K562 (cell line): ENCODE data around the gene PAF1. TPM values are rescaled to one million over a fixed set of nuclear protein-coding genes. Genes with fewer than 3 reads are reported as not detected.

Source experiments
- ASH1L ChIP-seq: fragments of 450-650 bp; IDR thresholded peaks from 2 replicates; pipeline ENCODE4 v1.6.1; 2018; ENCODE audit warnings: borderline replicate concordance, mild to moderate bottlenecking, low read depth; ENCODE audit not compliant: partially characterized antibody
- CCNT2 ChIP-seq: IDR thresholded peaks from 2 replicates; pipeline ENCODE4 v1.6.1; 2011; ENCODE audit warnings: borderline replicate concordance, low read depth, mild to moderate bottlenecking, moderate library complexity, mixed read lengths, low read length; ENCODE audit not compliant: insufficient read length; ENCODE audit errors: extremely low read depth
- CREBBP ChIP-seq: IDR thresholded peaks from one replicate; pipeline ENCODE4 v1.6.1; 2012; ENCODE audit warnings: low read depth, mild to moderate bottlenecking, control low read depth, inconsistent platforms, low read length
- EHMT2 ChIP-seq: fragments of 450-650 bp; IDR thresholded peaks from 2 replicates; pipeline ENCODE4 v1.6.1; 2018; ENCODE audit warnings: antibody characterized with exemption
- GMEB1 ChIP-seq: fragments of 250-450 bp; sonication (Bioruptor Pico); IDR thresholded peaks from 2 replicates; pipeline ENCODE4 v1.4.0; 2020; ENCODE audit warnings: mild to moderate bottlenecking
- KLF6 ChIP-seq: fragments of 250-450 bp; sonication (Bioruptor Pico); IDR thresholded peaks from 2 replicates; pipeline ENCODE4 v1.4.0; 2020; ENCODE audit warnings: mild to moderate bottlenecking, moderate library complexity, borderline replicate concordance
- MNT ChIP-seq, 2 experiments: fragments of 450-650 bp; conservative IDR thresholded peaks; 2 replicates each; pipeline ENCODE4 v1.6.1; 2017; ENCODE audit warnings: mild to moderate bottlenecking in 2 of 2, moderate library complexity in 2 of 2
- NELFE ChIP-seq: IDR thresholded peaks from 2 replicates; pipeline ENCODE4 v1.6.1; 2011; ENCODE audit warnings: mild to moderate bottlenecking; ENCODE audit not compliant: insufficient read depth, insufficient read length
- NFXL1 ChIP-seq: fragments of 450-650 bp; formaldehyde crosslinking; IDR thresholded peaks from 2 replicates; pipeline ENCODE4 v1.4.0; 2021; ENCODE audit warnings: mild to moderate bottlenecking
- POLR2AphosphoS2 ChIP-seq: IDR thresholded peaks from 2 replicates; pipeline ENCODE4 v1.6.1; 2012; ENCODE audit warnings: low read length, improper control_type of control experiment
- POLR2AphosphoS5 ChIP-seq: IDR thresholded peaks from 2 replicates; pipeline ENCODE4 v1.6.1; 2011; ENCODE audit warnings: mild to moderate bottlenecking, low read depth, low read length, moderate library complexity; ENCODE audit not compliant: control insufficient read depth, insufficient read depth
- RAD51 ChIP-seq: fragments of 450-650 bp; IDR thresholded peaks from 2 replicates; pipeline ENCODE4 v1.7.1; 2016; ENCODE audit warnings: low read depth, mild to moderate bottlenecking, borderline replicate concordance
- SMARCC2 ChIP-seq: fragments of 450-650 bp; IDR thresholded peaks from 2 replicates; pipeline ENCODE4 v1.6.1; 2017; ENCODE audit warnings: antibody characterized with exemption, moderate library complexity, mild to moderate bottlenecking, low read depth
- STAT5B ChIP-seq: fragments of 250-450 bp; sonication (Bioruptor Pico); IDR thresholded peaks from 2 replicates; pipeline ENCODE4 v1.8.0; 2021; ENCODE audit warnings: mild to moderate bottlenecking, inconsistent platforms
- THAP12 ChIP-seq: fragments of 250-450 bp; sonication (Bioruptor Pico); IDR thresholded peaks from 2 replicates; pipeline ENCODE4 v1.9.0; 2021; ENCODE audit warnings: mild to moderate bottlenecking, inconsistent platforms
- TRIM24 ChIP-seq, 2 experiments: fragments of 450-650 bp; IDR thresholded peaks; 2 replicates each; pipeline ENCODE4 v1.6.1; 2016
- ZNF764 ChIP-seq: fragments of 250-450 bp; sonication (Bioruptor Pico); IDR thresholded peaks from 2 replicates; pipeline ENCODE4 v1.4.0; 2020; ENCODE audit warnings: low read depth, mild to moderate bottlenecking, moderate library complexity
- ZNF77 ChIP-seq: fragments of 250-450 bp; sonication (Bioruptor Pico); IDR thresholded peaks from 2 replicates; pipeline ENCODE4 v1.5.0; 2020
- ZNF778 ChIP-seq: fragments of 450-650 bp; formaldehyde crosslinking; IDR thresholded peaks from 2 replicates; pipeline ENCODE4 v1.4.0; 2020; ENCODE audit warnings: mild to moderate bottlenecking, moderate library complexity
- polyA plus RNA-seq, 8 experiments: library from polyadenylated mRNA; depleted of rRNA in 4 of 8; stranded (reverse) in 5 of 8; unstranded in 3 of 8; fragments of >200 nt; fragmentation: Nextera tagmentation in 2 of 8; fragmentation: Illumina TruSeq in 1 of 8; extraction: Ambion mirVana in 2 of 8; extraction: Trizol in 1 of 8; gene quantifications; 2 replicates each; pipeline versions ENCODE4 v1.2.1 to v1.2.3, GENCODE V29; 2011 to 2014; ENCODE audit warnings: inconsistent platforms in 1 of 8, missing spikeins in 1 of 8
- total RNA-seq, 7 experiments: library from RNA; depleted of rRNA in 6 of 7; stranded (reverse); fragments of >200 nt in 6 of 7; fragmentation: Illumina TruSeq in 2 of 7; extraction: Trizol in 2 of 7; gene quantifications; 2 replicates each; pipeline versions ENCODE4 v1.2.1 to v1.2.3, GENCODE V29; 2011 to 2021; ENCODE audit warnings: low replicate concordance in 1 of 7
- TF ChIP-seq, protein P1 (sequence below): sonication (generic); formaldehyde crosslinking; IDR thresholded peaks from 2 replicates; pipeline ENCODE4 v1.8.0; 2022; ENCODE audit warnings: mild to moderate bottlenecking, missing genetic modification reagents
- TF ChIP-seq, protein P2 (sequence below): fragments of 450-650 bp; IDR thresholded peaks from 2 replicates; pipeline ENCODE4 v1.6.1; 2016; ENCODE audit warnings: low read depth, mild to moderate bottlenecking, moderate library complexity

PAF1 gene
- total and polyA plus RNA-seq, 9 of the 15 experiments (the other 6 are each of a cell fraction or from before 2014, with no cell fraction given) = 1.5 to 45.0 (median 33.8) TPM

DNA sequence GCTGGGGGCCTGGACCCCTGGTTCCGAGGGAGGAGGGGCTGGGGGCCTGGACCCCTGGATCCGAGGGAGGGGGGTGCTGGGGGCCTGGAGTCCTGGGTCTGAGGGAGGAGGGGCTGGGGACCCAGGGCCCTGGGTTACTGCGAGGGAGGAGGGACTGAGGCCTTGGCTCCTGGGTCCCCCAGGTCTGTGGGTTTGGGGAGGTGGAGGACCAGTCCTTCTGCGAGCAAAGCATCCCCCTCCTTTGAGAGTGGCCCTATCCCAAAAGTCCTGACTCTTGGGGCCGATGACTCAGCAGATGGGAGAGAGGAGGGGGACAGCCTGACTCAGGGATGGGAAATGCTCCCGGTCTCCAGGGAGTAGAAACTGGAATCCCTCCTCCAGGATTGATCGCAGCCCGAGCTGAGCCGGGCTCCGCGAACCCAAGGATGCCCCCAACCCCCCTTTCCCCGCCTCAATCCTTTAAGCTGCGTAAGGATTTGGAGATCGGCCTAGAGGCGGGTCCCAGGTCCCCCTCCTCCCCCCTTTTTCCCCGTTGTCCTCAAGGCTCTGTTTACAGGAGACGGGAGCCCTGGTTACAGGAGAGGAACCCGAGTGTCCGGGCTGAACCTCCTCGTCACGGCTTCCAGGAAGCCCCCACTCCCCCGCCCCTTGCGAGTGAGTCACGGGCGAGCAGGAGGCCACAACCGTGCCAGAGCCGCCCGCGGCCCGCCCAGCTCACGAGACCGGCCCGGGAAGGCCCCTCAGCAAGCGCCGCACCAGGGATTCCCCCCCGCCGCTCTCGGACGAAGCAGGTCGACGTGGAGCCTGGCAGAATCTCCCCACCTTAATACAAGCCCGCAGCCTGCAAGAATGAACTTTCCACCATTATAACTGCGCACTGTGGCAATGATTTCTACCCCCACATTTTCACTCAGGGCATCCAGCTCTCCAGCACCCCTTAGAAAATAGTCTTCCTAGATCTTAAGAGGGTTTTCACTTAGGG lies 12.7 kb upstream of the PAF1 start (continued):
- TF ChIP-seq EHMT2 = no peak
- TF ChIP-seq ZNF77 (CRISPR knock-in tag) = no peak
- no peak for TF ChIP-seq ZNF764 (CRISPR knock-in tag)
- TF ChIP-seq RAD51 = 0 out of 2 replicates have a peak, but pooled peaks have one; percentile 8
- TF ChIP-seq THAP12 = no peak
- TF ChIP-seq CREBBP = no peak
- no peak for TF ChIP-seq ZNF778 (CRISPR knock-in tag)
- TF ChIP-seq GMEB1 (CRISPR knock-in tag) = no peak
- peak; percentile 20; the same call in 1 of the 2 replicates for TF ChIP-seq POLR2AphosphoS5
- TF ChIP-seq ASH1L = peak; percentile 27
- TF ChIP-seq NFXL1 = no peak
- TF ChIP-seq NELFE = no peak
- TF ChIP-seq STAT5B (CRISPR knock-in tag) = no peak
- TF ChIP-seq MNT (conservative IDR thresholded peaks at IDR 0.05) = peak; percentile 29 to 71
- TF ChIP-seq, protein P1, sequence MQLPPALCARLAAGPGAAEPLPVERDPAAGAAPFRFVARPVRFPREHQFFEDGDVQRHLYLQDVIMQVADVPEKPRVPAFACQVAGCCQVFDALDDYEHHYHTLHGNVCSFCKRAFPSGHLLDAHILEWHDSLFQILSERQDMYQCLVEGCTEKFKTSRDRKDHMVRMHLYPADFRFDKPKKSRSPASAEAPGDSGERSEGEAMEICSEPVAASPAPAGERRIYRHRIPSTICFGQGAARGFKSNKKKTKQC (CRISPR knock-in tag) = no peak
- no peak for TF ChIP-seq POLR2AphosphoS2
- no peak for TF ChIP-seq SMARCC2
- TF ChIP-seq KLF6 (CRISPR knock-in tag) = no peak
- peak; percentile 98 for TF ChIP-seq CCNT2
- TF ChIP-seq TRIM24 (IDR thresholded peaks at IDR 0.05) = no peak
- TF ChIP-seq, protein P2, sequence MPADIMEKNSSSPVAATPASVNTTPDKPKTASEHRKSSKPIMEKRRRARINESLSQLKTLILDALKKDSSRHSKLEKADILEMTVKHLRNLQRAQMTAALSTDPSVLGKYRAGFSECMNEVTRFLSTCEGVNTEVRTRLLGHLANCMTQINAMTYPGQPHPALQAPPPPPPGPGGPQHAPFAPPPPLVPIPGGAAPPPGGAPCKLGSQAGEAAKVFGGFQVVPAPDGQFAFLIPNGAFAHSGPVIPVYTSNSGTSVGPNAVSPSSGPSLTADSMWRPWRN = peak; percentile 94
